ENCODE measurements around the gene DLG5.
"Not testable (repeated sequence)": the region's sequence is repeated elsewhere in the genome, so short reads cannot be mapped to it uniquely, and the experiment has no call there.

DNA sequence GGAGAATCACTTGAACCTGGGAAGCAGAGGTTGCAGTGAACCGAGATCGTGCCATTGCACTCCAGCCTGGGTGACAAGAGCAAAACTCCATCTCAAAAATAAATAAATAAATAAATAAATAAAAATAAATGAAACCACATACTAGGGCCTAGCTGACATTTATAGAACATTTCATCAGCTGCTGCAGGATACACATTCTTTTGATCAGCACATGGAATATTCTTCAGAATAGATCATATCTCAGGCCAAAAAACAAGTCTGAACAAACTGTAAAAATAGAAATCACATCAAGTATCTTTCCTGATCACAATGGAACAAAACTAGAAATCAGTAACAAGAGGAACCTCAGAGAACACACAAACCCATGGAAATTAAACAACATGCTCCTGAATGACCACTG, 168.1 kb downstream of the DLG5 start:
- TF ChIP-seq POLR2A (IDR thresholded peaks at IDR 0.05) = not testable (repeated sequence)
- TF ChIP-seq, protein P1, sequence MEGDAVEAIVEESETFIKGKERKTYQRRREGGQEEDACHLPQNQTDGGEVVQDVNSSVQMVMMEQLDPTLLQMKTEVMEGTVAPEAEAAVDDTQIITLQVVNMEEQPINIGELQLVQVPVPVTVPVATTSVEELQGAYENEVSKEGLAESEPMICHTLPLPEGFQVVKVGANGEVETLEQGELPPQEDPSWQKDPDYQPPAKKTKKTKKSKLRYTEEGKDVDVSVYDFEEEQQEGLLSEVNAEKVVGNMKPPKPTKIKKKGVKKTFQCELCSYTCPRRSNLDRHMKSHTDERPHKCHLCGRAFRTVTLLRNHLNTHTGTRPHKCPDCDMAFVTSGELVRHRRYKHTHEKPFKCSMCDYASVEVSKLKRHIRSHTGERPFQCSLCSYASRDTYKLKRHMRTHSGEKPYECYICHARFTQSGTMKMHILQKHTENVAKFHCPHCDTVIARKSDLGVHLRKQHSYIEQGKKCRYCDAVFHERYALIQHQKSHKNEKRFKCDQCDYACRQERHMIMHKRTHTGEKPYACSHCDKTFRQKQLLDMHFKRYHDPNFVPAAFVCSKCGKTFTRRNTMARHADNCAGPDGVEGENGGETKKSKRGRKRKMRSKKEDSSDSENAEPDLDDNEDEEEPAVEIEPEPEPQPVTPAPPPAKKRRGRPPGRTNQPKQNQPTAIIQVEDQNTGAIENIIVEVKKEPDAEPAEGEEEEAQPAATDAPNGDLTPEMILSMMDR (IDR thresholded peaks at IDR 0.05) = not testable (repeated sequence)

Measured in thyroid gland (tissue), 4 donors.